ENCODE measurements around the gene CFAP61. TPM values are rescaled to one million over a fixed set of nuclear protein-coding genes. Genes with fewer than 3 reads are reported as not detected.

Gene CFAP61
- total and polyA plus RNA-seq, 2 experiments from 2014 or later: 1.0 TPM; not detected in 1

GRCh38 chr20:20366876-20367574 is 314.7 kb downstream of the CFAP61 start:
- Histone ChIP-seq H3K4me2 (peak overlapping the region; percentile 75), H3K9me3 (ENCODE audit: low read depth) (no peaks in the 10 kb centered on the region), H3K36me3 (replicated peaks; ENCODE audit: insufficient read depth, low read depth) (no peaks in the 10 kb centered on the region), H3K27me3 (peaks cover 88% of the 10 kb centered on the region), H3K79me2 (no peaks in the 10 kb centered on the region), H3K4me1 (ENCODE audit: insufficient read depth) (peaks cover 24% of the 10 kb centered on the region), H2AFZ (peak overlapping the region; percentile 33), H3K4me3 (no peak overlapping the region), H3K27ac (no peak overlapping the region), H4K20me1 (ENCODE audit: insufficient read depth, poor library complexity, severe bottlenecking) (no peaks in the 10 kb centered on the region), H3K9me2 (replicated peaks; ENCODE audit: insufficient read depth) (no peaks in the 10 kb centered on the region)
- DNase-seq (ENCODE audit: low spot score): no peak
- WGBS (ENCODE audit: low lambda C conversion rate, missing lambda C conversion rate): 3% methylated on average over 34 of the region's 63 CpGs
- TF ChIP-seq CTCF (IDR thresholded peaks at IDR 0.05; ENCODE audit: poor library complexity) (no peak), EZH2 (IDR thresholded peaks at IDR 0.05; ENCODE audit: borderline replicate concordance) (peak; percentile 96), EZH2phosphoT487 (IDR thresholded peaks at IDR 0.05; ENCODE audit: low read depth, severe bottlenecking, unreplicated experiment) (peak; percentile 79)

- Histone ChIP-seq H3K9me3 (ENCODE audit: low read depth) (no peaks in the 10 kb centered on the region), H3K27ac (no peak within 1 kb of the TSS), H3K27me3 (peaks cover 88% of the 10 kb centered on the region), H2AFZ (peak within 1 kb of the TSS; percentile 33), H3K9me2 (replicated peaks; ENCODE audit: insufficient read depth) (no peaks in the 10 kb centered on the region), H3K79me2 (no peaks in the 10 kb centered on the region), H3K36me3 (replicated peaks; ENCODE audit: insufficient read depth, low read depth) (no peaks in the 10 kb centered on the region), H3K4me2 (peak within 1 kb of the TSS; percentile 75), H3K4me1 (ENCODE audit: insufficient read depth) (peaks cover 24% of the 10 kb centered on the region), H3K4me3 (no peak within 1 kb of the TSS), H4K20me1 (ENCODE audit: insufficient read depth, poor library complexity, severe bottlenecking) (no peaks in the 10 kb centered on the region)
- no peak for TF ChIP-seq EZH2phosphoT487 (IDR thresholded peaks at IDR 0.05; ENCODE audit: low read depth, severe bottlenecking, unreplicated experiment)
- TF ChIP-seq EZH2 (IDR thresholded peaks at IDR 0.05; ENCODE audit: borderline replicate concordance): peak; percentile 87
- WGBS (ENCODE audit: low lambda C conversion rate, missing lambda C conversion rate): under 1% methylated on average over 21 of the region's 108 CpGs
- no peak for DNase-seq (ENCODE audit: low spot score)
Measured at GRCh38 chr20:20367575-20368417, 315.5 kb downstream of the CFAP61 start, which contains the start of gene INSM1. TSS of gene INSM1 (plus strand) at chr20:20368104. CDS start at chr20:20368268, 164 bp downstream.

- H3K4me3 ChIP-seq: no peak overlapping the region
- peaks cover 24% of the 10 kb centered on the region for H3K4me1 ChIP-seq (ENCODE audit: insufficient read depth)
- H3K79me2 ChIP-seq: no peaks in the 10 kb centered on the region
- H3K9me2 ChIP-seq (replicated peaks; ENCODE audit: insufficient read depth): no peaks in the 10 kb centered on the region
- peaks cover 88% of the 10 kb centered on the region for H3K27me3 ChIP-seq
- H3K4me2 ChIP-seq: peak overlapping the region; percentile 75
- 1% methylated on average over 93 of the region's 130 CpGs for WGBS (ENCODE audit: low lambda C conversion rate, missing lambda C conversion rate)
- H3K27ac ChIP-seq: no peak overlapping the region
- no peaks in the 10 kb centered on the region for H4K20me1 ChIP-seq (ENCODE audit: insufficient read depth, poor library complexity, severe bottlenecking)
- DNase-seq (ENCODE audit: low spot score): peak; percentile 17
- H3K36me3 ChIP-seq (replicated peaks; ENCODE audit: insufficient read depth, low read depth): no peaks in the 10 kb centered on the region
- no peak overlapping the region for H2AFZ ChIP-seq
- TF ChIP-seq EZH2phosphoT487 (IDR thresholded peaks at IDR 0.05; ENCODE audit: low read depth, severe bottlenecking, unreplicated experiment) (peak; percentile 80), CTCF (IDR thresholded peaks at IDR 0.05; ENCODE audit: poor library complexity) (no peak), EZH2 (IDR thresholded peaks at IDR 0.05; ENCODE audit: borderline replicate concordance) (peak; percentile 50)
- H3K9me3 ChIP-seq (ENCODE audit: low read depth): no peaks in the 10 kb centered on the region
Measured at GRCh38 chr20:20368418-20369249, 316.3 kb downstream of the CFAP61 start.
